ENCODE measurements around the gene PIK3C2G.

GRCh38 chr12:18482601-18483120, 221.3 kb downstream of the PIK3C2G start:
- TF ChIP-seq, protein P1, sequence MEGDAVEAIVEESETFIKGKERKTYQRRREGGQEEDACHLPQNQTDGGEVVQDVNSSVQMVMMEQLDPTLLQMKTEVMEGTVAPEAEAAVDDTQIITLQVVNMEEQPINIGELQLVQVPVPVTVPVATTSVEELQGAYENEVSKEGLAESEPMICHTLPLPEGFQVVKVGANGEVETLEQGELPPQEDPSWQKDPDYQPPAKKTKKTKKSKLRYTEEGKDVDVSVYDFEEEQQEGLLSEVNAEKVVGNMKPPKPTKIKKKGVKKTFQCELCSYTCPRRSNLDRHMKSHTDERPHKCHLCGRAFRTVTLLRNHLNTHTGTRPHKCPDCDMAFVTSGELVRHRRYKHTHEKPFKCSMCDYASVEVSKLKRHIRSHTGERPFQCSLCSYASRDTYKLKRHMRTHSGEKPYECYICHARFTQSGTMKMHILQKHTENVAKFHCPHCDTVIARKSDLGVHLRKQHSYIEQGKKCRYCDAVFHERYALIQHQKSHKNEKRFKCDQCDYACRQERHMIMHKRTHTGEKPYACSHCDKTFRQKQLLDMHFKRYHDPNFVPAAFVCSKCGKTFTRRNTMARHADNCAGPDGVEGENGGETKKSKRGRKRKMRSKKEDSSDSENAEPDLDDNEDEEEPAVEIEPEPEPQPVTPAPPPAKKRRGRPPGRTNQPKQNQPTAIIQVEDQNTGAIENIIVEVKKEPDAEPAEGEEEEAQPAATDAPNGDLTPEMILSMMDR (IDR thresholded peaks at IDR 0.05; ENCODE audit: low read depth, low read length, poor library complexity, severe bottlenecking) = no peak
- TF ChIP-seq EZH2phosphoT487 (IDR thresholded peaks at IDR 0.05; ENCODE audit: borderline replicate concordance, low read length) = no peak
